Measurements from ENCODE around the gene SIVA1.

Gene SIVA1

GRCh38 chr14:104725772-104726548 lies 27.0 kb upstream of the SIVA1 start:
- H3K27ac ChIP-seq, result peak overlapping the region; percentile 77; the same call in 1 of the 2 replicates
- no peak for TF ChIP-seq CTCF (IDR thresholded peaks at IDR 0.05)
- TF ChIP-seq ZFX (IDR thresholded peaks at IDR 0.05; ENCODE audit: borderline replicate concordance), result no peak

- no peak overlapping the region for H3K27ac ChIP-seq
- TF ChIP-seq CTCF (IDR thresholded peaks at IDR 0.05) (0 out of 2 replicates have a peak, but pooled peaks have one; percentile 8), ZFX (IDR thresholded peaks at IDR 0.05; ENCODE audit: borderline replicate concordance) (no peak)
Measured at GRCh38 chr14:104726600-104727451, 26.1 kb upstream of the SIVA1 start.

GRCh38 chr14:104728631-104729030 lies 24.3 kb upstream of the SIVA1 start:
- TF ChIP-seq CTCF (IDR thresholded peaks at IDR 0.05), result no peak
- TF ChIP-seq ZFX (IDR thresholded peaks at IDR 0.05; ENCODE audit: borderline replicate concordance), result no peak
- peak overlapping the region; percentile 83 for H3K27ac ChIP-seq

- H3K27ac ChIP-seq, result peak overlapping the region; percentile 91
Measured at GRCh38 chr14:104729176-104729834, 23.6 kb upstream of the SIVA1 start.

- TF ChIP-seq ZFX (IDR thresholded peaks at IDR 0.05; ENCODE audit: borderline replicate concordance), result no peak
- no peak for TF ChIP-seq CTCF (IDR thresholded peaks at IDR 0.05)
- peak overlapping the region; percentile 91 for H3K27ac ChIP-seq
Measured at GRCh38 chr14:104729835-104730181, 23.1 kb upstream of the SIVA1 start.

- TF ChIP-seq CTCF (IDR thresholded peaks at IDR 0.05) (no peak), ZFX (IDR thresholded peaks at IDR 0.05; ENCODE audit: borderline replicate concordance) (no peak)
- peak overlapping the region; percentile 91 for H3K27ac ChIP-seq
Measured at GRCh38 chr14:104730487-104730886, 22.5 kb upstream of the SIVA1 start.

Measured in 22Rv1 (cell line).